ENCODE results near the gene TNFRSF25.

The TNFRSF25 gene

GRCh38 chr1:6486433-6487011, 20.5 kb upstream of the TNFRSF25 start:
- peak; percentile 33 to 69 for DNase-seq

DNA sequence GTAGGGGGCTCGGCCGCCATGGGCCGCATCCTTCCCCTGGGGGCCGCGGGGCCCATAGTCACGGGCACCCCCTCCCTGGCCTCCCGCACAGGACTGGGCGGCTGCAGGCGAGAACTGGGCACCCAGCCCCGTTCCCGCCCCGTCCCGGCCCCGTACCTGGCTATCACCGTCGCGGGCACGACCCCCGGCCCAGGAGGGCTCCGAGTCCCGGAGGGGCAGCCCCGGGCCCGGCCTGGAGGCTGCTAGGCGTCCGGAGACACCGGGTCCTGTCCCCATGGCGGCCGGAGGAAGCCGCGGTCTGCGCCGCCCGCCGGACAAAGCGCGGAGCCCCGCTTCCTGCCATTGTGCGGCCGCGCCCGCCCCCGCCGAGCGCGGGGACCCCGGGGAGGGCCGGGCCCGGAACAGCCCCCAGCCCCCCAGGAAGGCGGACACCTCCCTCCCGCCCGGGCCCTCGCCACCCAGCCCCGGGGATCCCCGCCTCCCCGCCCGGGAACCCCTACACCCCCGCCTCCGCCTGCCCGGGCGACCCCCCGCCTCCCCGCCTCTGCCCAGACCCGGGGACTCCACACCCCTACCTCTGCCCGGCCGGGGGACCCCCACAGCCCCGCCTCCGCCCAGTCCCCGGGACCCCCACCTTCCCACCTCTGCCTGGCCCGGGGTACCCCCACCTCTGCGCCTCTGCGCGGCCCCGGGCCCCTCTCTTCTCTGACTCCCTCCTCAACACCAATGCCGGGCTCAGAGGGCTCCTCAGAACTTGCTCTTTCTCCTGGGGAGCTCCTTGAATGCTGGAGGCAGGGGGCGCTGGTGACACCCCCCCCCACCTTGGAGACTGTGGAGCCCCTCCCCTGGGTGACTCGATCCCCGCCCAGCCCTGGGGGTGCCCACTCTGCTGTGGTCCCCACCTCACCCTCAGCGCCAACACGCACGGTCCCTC, 19.5 kb upstream of the TNFRSF25 start:
- no peak for DNase-seq

DNA sequence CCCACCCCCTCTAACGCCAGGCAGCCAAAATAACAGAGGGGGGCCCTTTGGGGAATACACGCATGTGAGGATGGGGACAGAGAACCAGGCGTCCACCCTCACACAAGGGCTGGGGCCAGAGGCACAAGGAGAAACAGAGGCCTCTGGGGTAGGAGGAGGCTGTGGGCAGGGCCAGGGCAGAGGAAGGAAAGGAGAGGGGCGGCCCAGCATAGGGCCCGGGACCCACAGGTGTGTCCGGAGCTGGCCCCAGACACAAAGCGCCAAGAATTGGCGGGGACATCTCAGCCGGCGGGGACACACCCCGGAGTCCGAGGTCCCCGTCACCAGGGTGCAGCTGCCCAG, 18.8 kb upstream of the TNFRSF25 start:
- DNase-seq = no peak

DNA sequence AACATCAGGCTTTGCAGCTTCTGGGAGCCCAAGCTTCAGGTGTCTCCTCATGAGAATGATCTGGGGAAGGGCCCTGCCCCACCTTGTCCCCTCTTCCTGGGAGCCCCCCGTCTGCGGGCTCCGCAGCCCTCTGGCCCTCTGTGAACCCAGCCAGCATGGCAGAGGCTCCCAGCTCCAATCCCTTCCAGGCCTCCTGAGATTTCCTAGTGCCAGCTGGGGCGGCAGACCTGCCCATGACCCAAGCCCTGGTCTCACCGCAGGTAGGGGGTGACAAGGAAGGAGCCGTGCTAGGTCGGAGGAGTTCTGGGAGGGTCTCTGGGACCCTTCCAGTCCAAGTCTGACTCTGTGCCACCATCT, 17.8 kb upstream of the TNFRSF25 start:
- DNase-seq = no peak

DNA sequence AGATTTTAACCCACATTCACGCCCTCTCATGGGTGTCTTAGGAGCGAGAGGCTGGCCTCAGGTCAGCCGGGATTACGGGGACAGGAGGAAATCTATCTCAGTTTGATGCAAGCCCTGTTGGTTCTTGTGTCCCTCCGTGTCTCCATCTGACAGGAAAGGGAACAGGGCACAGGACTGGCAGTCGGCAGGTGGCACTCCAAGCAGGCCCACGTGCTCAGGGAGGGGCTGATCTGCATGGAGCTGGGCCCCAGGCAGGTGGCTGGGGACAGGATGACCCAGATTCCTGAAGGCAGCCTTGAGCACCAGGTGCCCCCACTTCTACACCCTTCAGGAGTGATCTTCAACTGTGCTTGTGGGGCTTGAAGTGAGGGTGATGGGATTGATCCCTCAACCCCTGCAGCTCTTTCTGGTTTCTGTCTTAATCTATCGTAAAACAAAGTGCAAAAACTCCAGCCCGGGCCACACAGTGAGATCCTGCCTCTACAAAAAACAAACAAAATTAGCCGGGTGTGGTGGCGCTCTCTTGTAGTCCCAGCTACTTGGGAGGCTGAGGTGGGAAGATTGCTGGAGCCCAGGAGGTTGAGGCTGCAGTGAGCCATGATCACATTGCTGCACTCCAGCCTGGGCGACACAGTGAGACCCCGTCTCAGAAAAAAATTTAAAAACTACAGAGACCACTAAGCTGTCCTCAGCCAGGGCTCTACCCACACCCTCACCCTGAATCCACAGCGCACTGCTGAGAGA, 17.2 kb upstream of the TNFRSF25 start:
- no peak for DNase-seq

- no peak for DNase-seq
These were observed 15.8 kb upstream of the TNFRSF25 start for GRCh38 chr1:6481820-6482219.

DNA sequence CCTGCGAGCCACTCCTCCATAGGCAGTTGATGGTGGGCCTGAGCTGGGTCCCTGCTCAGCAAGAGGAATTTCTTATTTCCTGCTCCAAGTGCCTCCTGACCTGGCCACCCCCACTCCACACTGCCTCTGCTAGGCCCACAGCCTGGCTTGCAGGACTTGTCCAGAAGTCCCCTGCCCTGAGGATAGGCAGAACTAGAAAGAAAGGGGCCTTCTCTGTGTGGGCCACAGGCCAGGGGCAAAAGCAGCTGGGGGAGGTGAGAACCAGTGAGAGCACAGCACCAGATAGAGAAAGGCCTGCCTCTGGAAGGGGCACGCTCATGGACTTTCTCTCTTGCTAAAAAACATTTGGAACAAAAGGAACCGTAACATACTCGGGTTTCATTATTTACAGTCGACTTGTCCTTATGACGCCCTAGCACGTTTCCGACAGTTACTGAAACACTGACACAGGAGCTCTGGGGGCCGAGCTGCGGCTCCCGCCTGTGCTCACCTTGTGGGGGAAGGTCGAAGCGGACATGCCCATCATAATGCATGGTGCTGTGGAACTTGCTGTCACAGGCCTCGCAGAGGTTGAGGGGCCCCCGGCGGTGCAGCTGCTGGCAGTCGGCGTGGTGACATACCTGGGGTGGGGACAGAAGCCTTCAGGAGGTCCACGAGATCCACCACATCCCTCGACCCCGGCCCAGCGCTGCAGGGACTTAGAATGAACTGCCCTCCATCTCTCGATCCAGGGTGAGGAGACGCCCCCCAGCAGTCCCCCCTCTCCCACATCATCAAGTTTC, 11.3 kb upstream of the TNFRSF25 start:
- DNase-seq = no peak

DNA sequence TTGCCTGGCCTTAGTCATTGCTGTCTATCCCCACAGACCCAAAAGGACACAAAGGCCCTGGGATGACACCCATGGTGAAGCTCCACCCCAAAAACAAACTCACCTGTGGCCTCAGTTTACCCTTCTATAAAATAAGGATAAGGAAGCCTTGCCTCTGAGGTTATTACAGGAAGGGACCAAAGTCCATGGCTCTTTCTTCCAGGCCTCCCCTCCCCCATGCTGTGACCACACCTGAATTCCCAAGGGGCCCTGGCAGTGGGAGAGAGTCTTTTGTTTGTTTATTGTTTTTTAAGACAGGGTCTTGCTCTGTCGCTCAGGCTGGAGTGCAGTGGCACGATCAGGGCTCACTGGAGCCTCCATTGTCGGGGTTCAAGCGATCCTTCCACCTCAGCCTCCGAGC, 10.5 kb upstream of the TNFRSF25 start:
- no peak for DNase-seq

DNA sequence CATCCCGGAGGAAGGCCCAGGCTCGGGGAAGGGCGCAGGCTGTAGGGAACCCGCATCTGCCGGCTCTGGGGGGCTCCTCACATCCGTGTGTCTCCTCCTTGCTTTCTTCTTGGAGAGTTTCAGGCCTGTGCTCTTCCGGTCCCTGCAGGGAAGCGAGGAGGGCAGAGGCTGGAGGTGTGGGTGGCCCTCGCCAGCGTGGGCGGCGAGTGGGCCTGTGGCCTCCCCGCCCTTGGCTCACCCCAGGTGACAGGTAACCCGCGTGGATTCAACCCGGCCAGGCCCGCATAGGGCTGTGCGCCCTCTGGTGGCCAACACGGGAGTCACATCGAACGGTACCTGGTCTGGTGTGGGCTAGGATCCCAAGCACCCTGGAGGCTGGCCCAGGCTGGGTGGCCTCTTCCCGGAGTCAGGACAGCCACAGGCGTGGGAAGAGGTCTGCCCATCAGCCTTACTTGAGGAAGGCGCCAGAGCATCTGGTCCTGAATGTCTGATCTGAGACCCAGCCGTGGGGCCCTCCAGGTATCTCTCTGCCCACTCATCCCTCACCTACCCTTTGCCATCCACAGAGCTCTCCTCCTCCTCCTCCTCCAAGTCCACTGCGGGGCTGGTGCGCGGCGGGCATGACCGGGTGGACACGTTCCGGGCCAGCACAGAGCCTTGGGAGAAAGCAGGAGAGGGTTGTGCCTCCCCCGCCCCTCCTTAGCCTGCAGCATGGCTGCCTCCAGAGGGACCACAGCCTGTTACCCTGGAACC, 9.6 kb upstream of the TNFRSF25 start:
- peak in 1 of 2 experiments; percentile 22 for DNase-seq

DNA sequence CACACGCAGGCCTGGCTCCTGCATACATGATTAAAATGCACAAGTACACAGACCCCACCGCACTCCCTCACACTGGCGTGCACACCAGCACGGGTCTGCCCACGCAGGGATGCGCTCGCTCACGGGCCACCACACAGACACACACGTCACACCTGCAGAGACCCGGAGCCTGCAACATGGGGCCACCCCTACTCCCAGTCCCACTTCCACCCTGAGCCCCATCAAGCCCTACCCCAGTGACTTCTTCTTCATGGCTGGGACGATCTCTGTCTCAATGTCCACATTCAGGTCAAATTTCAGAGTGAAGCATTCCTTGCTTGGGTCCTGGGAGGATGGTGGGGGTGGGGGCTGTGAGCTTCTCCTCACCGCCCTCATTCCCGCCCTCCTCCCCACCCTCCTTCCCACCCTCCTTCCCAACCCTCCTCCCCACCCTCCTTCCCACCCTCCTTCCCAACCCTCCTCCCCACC, 8.9 kb upstream of the TNFRSF25 start:
- no peak for DNase-seq

- DNase-seq = no peak
These were observed 8.2 kb upstream of the TNFRSF25 start for GRCh38 chr1:6473974-6474814.

DNA sequence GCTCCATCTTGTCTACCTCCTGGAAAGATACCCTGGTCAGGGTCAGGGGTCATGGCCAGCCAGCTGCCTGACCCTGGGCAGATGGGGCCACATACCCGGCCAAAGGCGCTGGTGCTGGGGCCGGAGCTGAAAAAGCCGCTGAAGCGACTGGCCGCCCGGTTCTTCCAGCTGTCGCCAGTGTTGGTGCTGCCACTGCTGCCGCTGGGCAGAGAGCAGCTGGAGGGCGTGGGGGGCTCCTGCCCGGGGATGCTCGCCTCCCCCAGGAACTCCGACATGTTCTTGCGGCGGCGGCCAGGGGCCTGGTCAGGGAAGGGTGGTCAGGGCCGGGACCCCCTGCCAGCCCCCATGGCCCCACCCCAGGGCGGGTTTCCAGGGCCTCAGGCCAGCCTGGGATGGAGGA, 7.2 kb upstream of the TNFRSF25 start:
- DNase-seq = no peak

- DNase-seq = no peak
These were observed 6.4 kb upstream of the TNFRSF25 start for GRCh38 chr1:6472391-6472790.

DNA sequence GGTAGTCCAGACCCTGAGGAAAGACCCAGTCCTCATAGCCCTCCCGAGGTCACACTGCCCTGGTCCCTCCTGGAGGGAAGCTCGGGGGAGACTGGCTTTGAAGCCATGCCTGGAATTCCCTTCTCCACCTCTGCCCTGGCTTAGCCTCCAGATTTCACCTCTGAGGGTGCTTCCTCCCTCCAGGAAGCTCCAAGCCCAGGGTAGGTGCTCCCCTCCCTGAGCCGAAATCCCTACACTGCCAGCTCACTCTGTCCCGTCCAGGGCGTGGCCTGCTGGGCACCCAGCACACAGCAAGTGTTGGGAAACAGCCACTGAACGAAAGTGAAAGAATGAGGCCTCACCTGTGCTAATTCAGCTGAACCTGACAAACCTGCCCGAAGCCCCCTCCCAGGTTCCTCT, 6.0 kb upstream of the TNFRSF25 start:
- no peak for DNase-seq

DNA sequence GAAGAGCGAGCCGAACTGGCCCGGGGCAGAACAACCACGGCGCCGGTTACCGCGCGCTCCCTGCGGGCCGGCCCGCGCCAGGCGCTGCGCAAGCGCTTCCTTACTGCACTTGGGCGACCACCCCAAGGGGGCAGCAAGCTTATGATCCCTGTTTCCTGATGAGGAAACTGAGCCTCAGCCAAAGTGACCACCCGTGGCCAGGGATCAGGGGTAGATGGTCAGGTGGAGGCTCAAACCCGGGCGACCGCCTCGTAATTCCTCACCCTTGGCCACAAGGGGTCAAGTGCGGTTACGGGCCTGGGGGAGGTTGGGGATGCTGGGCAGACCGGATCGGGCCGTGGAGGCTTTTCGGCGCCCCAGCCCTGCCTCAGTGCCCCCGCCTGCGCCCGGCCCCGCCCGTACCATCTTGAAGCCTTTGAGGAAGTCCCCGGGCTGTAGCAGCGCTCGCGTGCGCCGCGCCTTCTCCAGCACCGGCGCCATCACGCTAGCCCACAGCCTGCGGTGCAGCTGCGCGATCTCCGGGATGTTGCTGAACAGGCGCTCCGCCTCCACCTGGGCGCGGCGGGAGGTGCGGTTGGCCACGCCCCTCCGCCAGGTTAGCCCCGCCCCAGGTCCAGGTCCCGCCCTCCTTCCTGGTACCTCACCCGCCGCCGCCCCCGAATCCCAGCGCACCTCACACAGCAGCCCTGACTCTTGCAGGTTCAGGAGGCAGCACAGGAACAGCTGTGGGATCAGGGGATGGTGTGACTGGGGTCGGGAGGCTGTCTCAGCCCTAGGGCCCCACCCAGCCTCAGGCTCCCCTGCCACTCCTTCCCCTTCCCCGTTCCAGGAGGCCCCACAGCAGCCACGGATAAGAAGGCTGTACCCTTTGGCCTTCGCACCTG, 5.4 kb upstream of the TNFRSF25 start:
- DNase-seq = no peak

- DNase-seq = no peak
These were observed 4.4 kb upstream of the TNFRSF25 start for GRCh38 chr1:6470132-6471085.

DNA sequence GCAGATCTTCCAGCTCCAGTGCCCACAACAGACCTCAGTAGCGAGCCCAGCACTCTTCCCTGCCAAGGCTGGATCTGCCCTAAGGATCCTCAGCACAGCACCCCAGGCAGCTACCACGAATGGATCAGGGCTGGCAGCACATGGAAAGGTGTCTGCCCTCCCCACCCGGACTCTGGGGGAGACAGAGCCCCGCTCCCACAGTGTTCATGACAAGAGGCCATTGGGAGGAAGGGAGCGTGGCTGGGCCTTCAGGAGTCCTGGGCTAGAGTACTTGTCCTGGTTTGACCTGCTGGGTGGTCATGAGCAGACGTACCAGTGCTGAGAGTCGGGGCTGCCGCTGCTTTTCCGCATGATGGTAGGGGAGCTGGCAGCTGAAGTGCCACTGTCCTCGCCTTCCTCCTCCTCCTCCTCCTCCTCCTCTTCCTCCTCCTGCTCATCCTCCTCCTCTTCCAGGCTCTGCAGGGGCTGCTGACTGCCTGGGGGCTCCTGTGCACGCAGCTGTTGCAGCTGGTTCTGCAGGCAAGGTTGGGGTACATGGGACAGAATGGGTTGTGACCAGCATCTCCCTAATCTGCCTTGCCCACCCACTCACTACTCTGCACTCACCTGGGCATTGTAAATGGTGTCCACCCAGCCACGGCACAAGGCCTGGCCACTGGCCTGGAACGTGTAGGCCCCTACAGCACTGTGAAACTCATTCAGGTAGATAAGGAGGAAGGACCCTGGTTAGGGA, 2.9 kb upstream of the TNFRSF25 start:
- no peak for DNase-seq
